HepG2 (cell line): ENCODE results near the gene GALNT9. TPM values are rescaled to one million over a fixed set of nuclear protein-coding genes. Genes with fewer than 3 reads are reported as not detected.
A peak's percentile ranks its signal among the peaks of the same experiment; 100 is the strongest.

Source experiments
- EZH2 ChIP-seq: conservative IDR thresholded peaks from 2 replicates; pipeline ENCODE4 v1.6.1; 2012; ENCODE audit warnings: mild to moderate bottlenecking, low read depth, low read length, moderate library complexity
- FOXA3 ChIP-seq: IDR thresholded peaks from 2 replicates; pipeline ENCODE4 v1.6.1; 2016; ENCODE audit warnings: missing genetic modification reagents, missing compliant biosample characterization
- HNF4A ChIP-seq: sonication (generic); formaldehyde crosslinking; IDR thresholded peaks from 2 replicates; pipeline ENCODE4 v1.4.0; 2020; ENCODE audit warnings: missing genetic modification reagents
- HNRNPLL ChIP-seq: fragments of 200-400 bp; formaldehyde crosslinking; IDR thresholded peaks from 2 replicates; pipeline ENCODE4 v1.6.1; 2017; ENCODE audit warnings: mild to moderate bottlenecking, low read depth, low read length; ENCODE audit not compliant: poor library complexity, severe bottlenecking
- MED13 ChIP-seq: sonication (generic); formaldehyde crosslinking; IDR thresholded peaks from 2 replicates; pipeline ENCODE4 v1.5.0; 2020; ENCODE audit warnings: missing genetic modification reagents
- NFKBIZ ChIP-seq: IDR thresholded peaks from 2 replicates; pipeline ENCODE4 v1.6.1; 2018; ENCODE audit warnings: missing genetic modification reagents, missing compliant biosample characterization
- NR1H2 ChIP-seq: sonication (generic); formaldehyde crosslinking; IDR thresholded peaks from 2 replicates; pipeline ENCODE4 v1.8.1; 2022; ENCODE audit warnings: low read depth, missing genetic modification reagents, borderline replicate concordance
- RFXANK ChIP-seq: IDR thresholded peaks from 2 replicates; pipeline ENCODE4 v1.6.1; 2016
- SKI ChIP-seq: fragments of 450-650 bp; IDR thresholded peaks from one replicate; pipeline ENCODE4 v1.6.1; 2018; ENCODE audit warnings: mild to moderate bottlenecking; ENCODE audit not compliant: partially characterized antibody
- ZBTB7B ChIP-seq: sonication (generic); formaldehyde crosslinking; IDR thresholded peaks from 2 replicates; pipeline ENCODE4 v1.4.0; 2020; ENCODE audit warnings: missing genetic modification reagents
- ZNF558 ChIP-seq: sonication (generic); formaldehyde crosslinking; IDR thresholded peaks from 2 replicates; pipeline ENCODE4 v1.9.0; 2022; ENCODE audit warnings: mild to moderate bottlenecking, missing genetic modification reagents, borderline replicate concordance
- polyA plus RNA-seq, 8 experiments: library from polyadenylated mRNA; depleted of rRNA in 3 of 8; stranded (reverse) in 7 of 8; unstranded in 1 of 8; fragments of >200 nt; fragmentation: Illumina TruSeq in 4 of 8; extraction: Trizol in 4 of 8; gene quantifications; 2 replicates each; pipeline versions ENCODE4 v1.2.1 to v1.2.3, GENCODE V29; 2011 to 2016; ENCODE audit warnings: low read depth in 4 of 8, missing spikeins in 1 of 8, mixed read lengths in 1 of 8; ENCODE audit not compliant: insufficient read depth in 1 of 8
- total RNA-seq, 5 experiments: library from RNA; depleted of rRNA; stranded (reverse); fragments of >200 nt; fragmentation: Illumina TruSeq; extraction: Trizol; gene quantifications; 2 replicates each; pipeline ENCODE4 v1.2.3, GENCODE V29; 2016; ENCODE audit warnings: low read depth in 1 of 5
- TF ChIP-seq, protein P1 (sequence below): sonication (generic); formaldehyde crosslinking; IDR thresholded peaks from 2 replicates; pipeline ENCODE4 v1.4.0; 2020; ENCODE audit warnings: missing genetic modification reagents, borderline replicate concordance
- TF ChIP-seq, protein P2 (sequence below): sonication (generic); formaldehyde crosslinking; IDR thresholded peaks from 2 replicates; pipeline ENCODE4 v1.8.1; 2023; ENCODE audit warnings: mild to moderate bottlenecking, missing genetic modification reagents
- TF ChIP-seq, protein P3 (sequence below): sonication (generic); formaldehyde crosslinking; IDR thresholded peaks from 2 replicates; pipeline ENCODE4 v1.4.0; 2020; ENCODE audit warnings: missing genetic modification reagents, borderline replicate concordance
- TF ChIP-seq, protein P4 (sequence below): sonication (generic); formaldehyde crosslinking; IDR thresholded peaks from 2 replicates; pipeline ENCODE4 v1.4.0; 2020; ENCODE audit warnings: missing genetic modification reagents
- TF ChIP-seq, protein P5 (sequence below): sonication (generic); formaldehyde crosslinking; conservative IDR thresholded peaks from 2 replicates; pipeline ENCODE4 v1.4.0; 2020; ENCODE audit warnings: missing genetic modification reagents

GALNT9 gene
- total and polyA plus RNA-seq, 2 of the 13 experiments (the other 11 are each of a cell fraction or from before 2014, with no cell fraction given), result 0.04 TPM; not detected in 1

DNA sequence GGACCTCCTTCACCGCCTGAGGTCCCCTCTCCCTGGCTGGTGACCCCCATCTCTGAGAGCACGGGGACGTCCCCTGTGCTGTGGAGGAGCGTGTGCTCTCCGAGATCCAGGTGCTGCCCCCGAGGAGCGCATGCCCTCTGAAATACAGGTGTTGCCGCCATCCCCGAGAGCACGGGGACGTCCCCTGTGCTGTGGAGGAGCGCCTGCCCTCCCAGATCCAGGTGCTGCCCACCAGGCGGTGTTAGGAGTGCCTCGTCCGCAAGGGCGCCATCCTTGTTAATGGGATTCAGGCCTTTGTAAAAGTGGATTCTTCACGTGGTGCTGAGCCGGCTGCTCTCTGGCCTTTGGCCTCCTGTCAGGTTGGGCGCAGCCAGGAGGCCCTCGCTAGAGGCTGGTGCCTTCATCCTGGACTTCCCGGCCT, 175.0 kb downstream of the GALNT9 start (continued):
- TF ChIP-seq, protein P1, sequence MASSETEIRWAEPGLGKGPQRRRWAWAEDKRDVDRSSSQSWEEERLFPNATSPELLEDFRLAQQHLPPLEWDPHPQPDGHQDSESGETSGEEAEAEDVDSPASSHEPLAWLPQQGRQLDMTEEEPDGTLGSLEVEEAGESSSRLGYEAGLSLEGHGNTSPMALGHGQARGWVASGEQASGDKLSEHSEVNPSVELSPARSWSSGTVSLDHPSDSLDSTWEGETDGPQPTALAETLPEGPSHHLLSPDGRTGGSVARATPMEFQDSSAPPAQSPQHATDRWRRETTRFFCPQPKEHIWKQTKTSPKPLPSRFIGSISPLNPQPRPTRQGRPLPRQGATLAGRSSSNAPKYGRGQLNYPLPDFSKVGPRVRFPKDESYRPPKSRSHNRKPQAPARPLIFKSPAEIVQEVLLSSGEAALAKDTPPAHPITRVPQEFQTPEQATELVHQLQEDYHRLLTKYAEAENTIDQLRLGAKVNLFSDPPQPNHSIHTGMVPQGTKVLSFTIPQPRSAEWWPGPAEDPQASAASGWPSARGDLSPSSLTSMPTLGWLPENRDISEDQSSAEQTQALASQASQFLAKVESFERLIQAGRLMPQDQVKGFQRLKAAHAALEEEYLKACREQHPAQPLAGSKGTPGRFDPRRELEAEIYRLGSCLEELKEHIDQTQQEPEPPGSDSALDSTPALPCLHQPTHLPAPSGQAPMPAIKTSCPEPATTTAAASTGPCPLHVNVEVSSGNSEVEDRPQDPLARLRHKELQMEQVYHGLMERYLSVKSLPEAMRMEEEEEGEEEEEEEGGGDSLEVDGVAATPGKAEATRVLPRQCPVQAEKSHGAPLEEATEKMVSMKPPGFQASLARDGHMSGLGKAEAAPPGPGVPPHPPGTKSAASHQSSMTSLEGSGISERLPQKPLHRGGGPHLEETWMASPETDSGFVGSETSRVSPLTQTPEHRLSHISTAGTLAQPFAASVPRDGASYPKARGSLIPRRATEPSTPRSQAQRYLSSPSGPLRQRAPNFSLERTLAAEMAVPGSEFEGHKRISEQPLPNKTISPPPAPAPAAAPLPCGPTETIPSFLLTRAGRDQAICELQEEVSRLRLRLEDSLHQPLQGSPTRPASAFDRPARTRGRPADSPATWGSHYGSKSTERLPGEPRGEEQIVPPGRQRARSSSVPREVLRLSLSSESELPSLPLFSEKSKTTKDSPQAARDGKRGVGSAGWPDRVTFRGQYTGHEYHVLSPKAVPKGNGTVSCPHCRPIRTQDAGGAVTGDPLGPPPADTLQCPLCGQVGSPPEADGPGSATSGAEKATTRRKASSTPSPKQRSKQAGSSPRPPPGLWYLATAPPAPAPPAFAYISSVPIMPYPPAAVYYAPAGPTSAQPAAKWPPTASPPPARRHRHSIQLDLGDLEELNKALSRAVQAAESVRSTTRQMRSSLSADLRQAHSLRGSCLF (CRISPR knock-in tag), result no peak
- TF ChIP-seq NFKBIZ (CRISPR knock-in tag) (no peak), HNRNPLL (no peak), HNF4A (no peak), ZNF558 (CRISPR knock-in tag) (0 out of 2 replicates have a peak, but pooled peaks have one; percentile 78), EZH2 (no peak), SKI (no peak), MED13 (CRISPR knock-in tag) (no peak), ZBTB7B (CRISPR knock-in tag) (no peak), NR1H2 (CRISPR knock-in tag) (no peak), RFXANK (CRISPR knock-in tag) (no peak), FOXA3 (CRISPR knock-in tag) (no peak)
- TF ChIP-seq, protein P2, sequence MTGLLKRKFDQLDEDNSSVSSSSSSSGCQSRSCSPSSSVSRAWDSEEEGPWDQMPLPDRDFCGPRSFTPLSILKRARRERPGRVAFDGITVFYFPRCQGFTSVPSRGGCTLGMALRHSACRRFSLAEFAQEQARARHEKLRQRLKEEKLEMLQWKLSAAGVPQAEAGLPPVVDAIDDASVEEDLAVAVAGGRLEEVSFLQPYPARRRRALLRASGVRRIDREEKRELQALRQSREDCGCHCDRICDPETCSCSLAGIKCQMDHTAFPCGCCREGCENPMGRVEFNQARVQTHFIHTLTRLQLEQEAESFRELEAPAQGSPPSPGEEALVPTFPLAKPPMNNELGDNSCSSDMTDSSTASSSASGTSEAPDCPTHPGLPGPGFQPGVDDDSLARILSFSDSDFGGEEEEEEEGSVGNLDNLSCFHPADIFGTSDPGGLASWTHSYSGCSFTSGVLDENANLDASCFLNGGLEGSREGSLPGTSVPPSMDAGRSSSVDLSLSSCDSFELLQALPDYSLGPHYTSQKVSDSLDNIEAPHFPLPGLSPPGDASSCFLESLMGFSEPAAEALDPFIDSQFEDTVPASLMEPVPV, result no peak
- TF ChIP-seq, protein P3, sequence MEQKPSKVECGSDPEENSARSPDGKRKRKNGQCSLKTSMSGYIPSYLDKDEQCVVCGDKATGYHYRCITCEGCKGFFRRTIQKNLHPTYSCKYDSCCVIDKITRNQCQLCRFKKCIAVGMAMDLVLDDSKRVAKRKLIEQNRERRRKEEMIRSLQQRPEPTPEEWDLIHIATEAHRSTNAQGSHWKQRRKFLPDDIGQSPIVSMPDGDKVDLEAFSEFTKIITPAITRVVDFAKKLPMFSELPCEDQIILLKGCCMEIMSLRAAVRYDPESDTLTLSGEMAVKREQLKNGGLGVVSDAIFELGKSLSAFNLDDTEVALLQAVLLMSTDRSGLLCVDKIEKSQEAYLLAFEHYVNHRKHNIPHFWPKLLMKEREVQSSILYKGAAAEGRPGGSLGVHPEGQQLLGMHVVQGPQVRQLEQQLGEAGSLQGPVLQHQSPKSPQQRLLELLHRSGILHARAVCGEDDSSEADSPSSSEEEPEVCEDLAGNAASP, result no peak
- TF ChIP-seq, protein P4, sequence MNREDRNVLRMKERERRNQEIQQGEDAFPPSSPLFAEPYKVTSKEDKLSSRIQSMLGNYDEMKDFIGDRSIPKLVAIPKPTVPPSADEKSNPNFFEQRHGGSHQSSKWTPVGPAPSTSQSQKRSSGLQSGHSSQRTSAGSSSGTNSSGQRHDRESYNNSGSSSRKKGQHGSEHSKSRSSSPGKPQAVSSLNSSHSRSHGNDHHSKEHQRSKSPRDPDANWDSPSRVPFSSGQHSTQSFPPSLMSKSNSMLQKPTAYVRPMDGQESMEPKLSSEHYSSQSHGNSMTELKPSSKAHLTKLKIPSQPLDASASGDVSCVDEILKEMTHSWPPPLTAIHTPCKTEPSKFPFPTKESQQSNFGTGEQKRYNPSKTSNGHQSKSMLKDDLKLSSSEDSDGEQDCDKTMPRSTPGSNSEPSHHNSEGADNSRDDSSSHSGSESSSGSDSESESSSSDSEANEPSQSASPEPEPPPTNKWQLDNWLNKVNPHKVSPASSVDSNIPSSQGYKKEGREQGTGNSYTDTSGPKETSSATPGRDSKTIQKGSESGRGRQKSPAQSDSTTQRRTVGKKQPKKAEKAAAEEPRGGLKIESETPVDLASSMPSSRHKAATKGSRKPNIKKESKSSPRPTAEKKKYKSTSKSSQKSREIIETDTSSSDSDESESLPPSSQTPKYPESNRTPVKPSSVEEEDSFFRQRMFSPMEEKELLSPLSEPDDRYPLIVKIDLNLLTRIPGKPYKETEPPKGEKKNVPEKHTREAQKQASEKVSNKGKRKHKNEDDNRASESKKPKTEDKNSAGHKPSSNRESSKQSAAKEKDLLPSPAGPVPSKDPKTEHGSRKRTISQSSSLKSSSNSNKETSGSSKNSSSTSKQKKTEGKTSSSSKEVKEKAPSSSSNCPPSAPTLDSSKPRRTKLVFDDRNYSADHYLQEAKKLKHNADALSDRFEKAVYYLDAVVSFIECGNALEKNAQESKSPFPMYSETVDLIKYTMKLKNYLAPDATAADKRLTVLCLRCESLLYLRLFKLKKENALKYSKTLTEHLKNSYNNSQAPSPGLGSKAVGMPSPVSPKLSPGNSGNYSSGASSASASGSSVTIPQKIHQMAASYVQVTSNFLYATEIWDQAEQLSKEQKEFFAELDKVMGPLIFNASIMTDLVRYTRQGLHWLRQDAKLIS (CRISPR knock-in tag), result no peak
- TF ChIP-seq, protein P5, sequence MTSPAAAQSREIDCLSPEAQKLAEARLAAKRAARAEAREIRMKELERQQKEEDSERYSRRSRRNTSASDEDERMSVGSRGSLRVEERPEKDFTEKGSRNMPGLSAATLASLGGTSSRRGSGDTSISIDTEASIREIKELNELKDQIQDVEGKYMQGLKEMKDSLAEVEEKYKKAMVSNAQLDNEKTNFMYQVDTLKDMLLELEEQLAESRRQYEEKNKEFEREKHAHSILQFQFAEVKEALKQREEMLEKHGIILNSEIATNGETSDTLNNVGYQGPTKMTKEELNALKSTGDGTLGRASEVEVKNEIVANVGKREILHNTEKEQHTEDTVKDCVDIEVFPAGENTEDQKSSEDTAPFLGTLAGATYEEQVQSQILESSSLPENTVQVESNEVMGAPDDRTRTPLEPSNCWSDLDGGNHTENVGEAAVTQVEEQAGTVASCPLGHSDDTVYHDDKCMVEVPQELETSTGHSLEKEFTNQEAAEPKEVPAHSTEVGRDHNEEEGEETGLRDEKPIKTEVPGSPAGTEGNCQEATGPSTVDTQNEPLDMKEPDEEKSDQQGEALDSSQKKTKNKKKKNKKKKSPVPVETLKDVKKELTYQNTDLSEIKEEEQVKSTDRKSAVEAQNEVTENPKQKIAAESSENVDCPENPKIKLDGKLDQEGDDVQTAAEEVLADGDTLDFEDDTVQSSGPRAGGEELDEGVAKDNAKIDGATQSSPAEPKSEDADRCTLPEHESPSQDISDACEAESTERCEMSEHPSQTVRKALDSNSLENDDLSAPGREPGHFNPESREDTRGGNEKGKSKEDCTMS, result no peak
